CD4-positive, alpha-beta T cell (primary cell): ENCODE measurements around the gene FMNL2. TPM values are rescaled to one million over a fixed set of nuclear protein-coding genes. Genes with fewer than 3 reads are reported as not detected.

ENCODE experiments used
- ATAC-seq: fragments of 200-7000 bp; cut with Tn5 transposase; one replicate; pipeline ENCODE4 v1.10.0; 2022; ENCODE audit warnings: mild to moderate bottlenecking; ENCODE audit not compliant: poor library complexity
- CTCF ChIA-PET: fragments of 350-600 bp; sonication (Branson Sonifier 250); formaldehyde crosslinking; loops from one replicate; lab custom pipeline; 2021; ENCODE audit warnings: antibody characterized with exemption, inconsistent platforms; lab: Charles Lee
- POLR2A ChIA-PET: fragments of 350-600 bp; sonication (Branson Sonifier 250); formaldehyde crosslinking; loops from one replicate; lab custom pipeline; 2021; ENCODE audit warnings: antibody characterized with exemption, inconsistent platforms; lab: Charles Lee
- DNase-seq, 14 experiments: peaks; one replicate each; pipeline ENCODE4 v3.0.0-alpha.2; 2013 to 2020; ENCODE audit warnings: mixed read lengths in 2 of 14
- H3K27ac ChIP-seq, 2 donors: one replicate each; pipeline versions ENCODE4 v1.5.1 to v1.7.0; 2013; ENCODE audit warnings: low read length in 2 of 2, low read depth in 1 of 2, mild to moderate bottlenecking in 1 of 2
- H3K27me3 ChIP-seq, 2 experiments: 1 replicate in 1 of 2; 2 replicates in 1 of 2; pipeline versions ENCODE4 v1.6.1 to v1.7.0; 2013; ENCODE audit warnings: low read length in 2 of 2, control low read depth in 1 of 2, mild to moderate bottlenecking in 1 of 2, moderate library complexity in 1 of 2; ENCODE audit not compliant: insufficient read depth in 2 of 2, control insufficient read depth in 1 of 2
- H3K36me3 ChIP-seq: one replicate; pipeline ENCODE4 v1.6.1; 2013; ENCODE audit warnings: low read length, control low read depth; ENCODE audit not compliant: insufficient read depth
- H3K4me1 ChIP-seq: one replicate; pipeline ENCODE4 v1.6.1; 2013; ENCODE audit warnings: low read length, control low read depth; ENCODE audit not compliant: insufficient read depth
- H3K4me3 ChIP-seq: one replicate; pipeline ENCODE4 v1.5.1; 2013; ENCODE audit warnings: mild to moderate bottlenecking, low read length, moderate library complexity
- H3K9me3 ChIP-seq, 2 experiments: 1 replicate in 1 of 2; 2 replicates in 1 of 2; pipeline versions ENCODE4 v1.6.1 to v1.7.0; 2013; ENCODE audit warnings: low read length in 2 of 2, mild to moderate bottlenecking in 2 of 2, control low read depth in 1 of 2, moderate library complexity in 1 of 2; ENCODE audit not compliant: control insufficient read depth in 1 of 2, insufficient read depth in 1 of 2
- H3K27ac Mint-ChIP-seq: one replicate; pipeline ENCODE4 v1.8.0; 2020; ENCODE audit warnings: mixed read lengths
- H3K27me3 Mint-ChIP-seq: one replicate; pipeline ENCODE4 v1.8.0; 2021; ENCODE audit warnings: mixed read lengths
- H3K36me3 Mint-ChIP-seq: one replicate; pipeline ENCODE4 v1.8.0; 2021; ENCODE audit warnings: low read depth, mixed read lengths
- H3K4me1 Mint-ChIP-seq: one replicate; pipeline ENCODE4 v1.8.0; 2021; ENCODE audit warnings: low read depth, mixed read lengths
- H3K4me3 Mint-ChIP-seq: one replicate; pipeline ENCODE4 v1.8.0; 2020; ENCODE audit warnings: mild to moderate bottlenecking, mixed read lengths
- H3K9me3 Mint-ChIP-seq: one replicate; pipeline ENCODE4 v1.8.0; 2020; ENCODE audit warnings: mixed read lengths
- CTCF ChIP-seq: fragments of 200-600 bp; IDR thresholded peaks from one replicate; pipeline ENCODE4 v1.8.0; 2022; ENCODE audit warnings: antibody characterized with exemption, mild to moderate bottlenecking
- intact Hi-C, 2 experiments: fragments of 100-400 bp; cut with DNase I in 1 of 2; cut with micrococcal nuclease in 1 of 2; formaldehyde crosslinking; loops; one replicate each; pipeline versions ENCODE4 v1.15.1 to v1.9.0; 2023 to 2025; cut with DNase I, micrococcal nuclease
- total RNA-seq, 174 experiments: library from RNA in 2 of 174; stranded (reverse) in 2 of 174; gene quantifications; one replicate each; pipeline ENCODE4 v1.2.3 and lab custom pipeline; 2021 to 2026

The FMNL2 gene
- total RNA-seq, 2 experiments from 2014 or later = 0.30 to 0.31 TPM

DNA sequence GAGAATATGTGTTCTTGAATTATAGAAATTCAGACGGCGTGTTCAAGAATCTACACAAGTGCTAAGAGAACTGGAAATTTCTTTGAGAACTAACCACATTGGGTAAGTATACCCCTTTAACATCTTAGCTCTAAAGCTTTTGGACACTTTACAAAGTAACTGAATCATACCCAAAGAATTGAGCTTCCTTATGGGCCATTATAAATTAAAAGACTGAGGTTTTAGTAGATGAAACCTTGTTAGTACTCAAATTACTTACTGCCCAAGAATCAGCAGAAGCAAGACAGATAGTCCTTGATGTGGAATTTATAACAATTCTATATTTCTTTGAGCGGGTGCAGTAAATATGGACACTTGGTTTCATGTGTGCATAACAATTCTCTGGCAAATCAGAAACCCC lies 214.0 kb downstream of the FMNL2 start:
- ChIA-PET CTCF (no interaction called here), POLR2A (no interaction called here)
- H3K4me1 Mint-ChIP-seq = no peaks in the 10 kb centered on the region
- Histone ChIP-seq H3K27me3 (no peaks in the 10 kb centered on the region), H3K27ac (no peak overlapping the region), H3K36me3 (no peaks in the 10 kb centered on the region), H3K4me1 (no peaks in the 10 kb centered on the region), H3K4me3 (no peak overlapping the region), H3K9me3 (no peaks in the 10 kb centered on the region)
- no peak overlapping the region for H3K4me3 Mint-ChIP-seq
- TF ChIP-seq CTCF = no peak
- H3K27ac Mint-ChIP-seq = no peak overlapping the region
- ATAC-seq = no peak
- intact Hi-C loops = no loop called here
- no peaks in the 10 kb centered on the region for H3K36me3 Mint-ChIP-seq
- DNase-seq = no peak
- H3K27me3 Mint-ChIP-seq = no peaks in the 10 kb centered on the region
- H3K9me3 Mint-ChIP-seq = no peaks in the 10 kb centered on the region

DNA sequence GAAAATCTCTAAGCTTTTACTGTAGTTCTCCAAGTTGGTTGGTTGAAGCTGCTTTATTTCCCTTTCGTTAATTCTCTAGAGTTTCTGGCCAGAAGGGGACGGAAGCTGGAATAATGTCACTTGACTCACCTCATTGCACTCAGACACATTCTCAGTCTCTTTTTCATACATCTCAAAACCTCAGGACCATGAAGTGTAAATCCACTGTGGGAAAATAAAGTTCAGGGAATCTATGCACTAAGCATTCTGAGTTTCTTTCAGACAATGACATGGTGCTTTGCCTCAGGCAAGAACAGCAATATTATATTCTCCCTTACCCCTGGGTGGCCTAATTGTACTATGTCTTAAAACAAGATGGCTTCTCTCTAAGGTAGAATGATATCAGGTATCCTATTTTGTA lies 214.4 kb downstream of the FMNL2 start:
- Mint-ChIP-seq H3K4me3 (no peak overlapping the region), H3K27me3 (no peaks in the 10 kb centered on the region), H3K36me3 (no peaks in the 10 kb centered on the region), H3K27ac (no peak overlapping the region), H3K9me3 (no peaks in the 10 kb centered on the region), H3K4me1 (no peaks in the 10 kb centered on the region)
- no peak overlapping the region for H3K4me3 ChIP-seq
- H3K27ac ChIP-seq = no peak overlapping the region
- no peak for ATAC-seq
- no peak for DNase-seq
- H3K36me3 ChIP-seq = no peaks in the 10 kb centered on the region
- no peaks in the 10 kb centered on the region for H3K27me3 ChIP-seq
- intact Hi-C loops = no loop called here
- TF ChIP-seq CTCF = no peak
- no peaks in the 10 kb centered on the region for H3K9me3 ChIP-seq
- ChIA-PET CTCF (no interaction called here), POLR2A (no interaction called here)
- no peaks in the 10 kb centered on the region for H3K4me1 ChIP-seq

- DNase-seq = no peak
- intact Hi-C loops = no loop called here
- H3K9me3 Mint-ChIP-seq = no peaks in the 10 kb centered on the region
- ATAC-seq = no peak
- Histone ChIP-seq H3K9me3 (no peaks in the 10 kb centered on the region), H3K27me3 (no peaks in the 10 kb centered on the region), H3K27ac (no peak overlapping the region), H3K4me1 (no peaks in the 10 kb centered on the region), H3K36me3 (no peaks in the 10 kb centered on the region), H3K4me3 (no peak overlapping the region)
- no peaks in the 10 kb centered on the region for H3K36me3 Mint-ChIP-seq
- no peak for TF ChIP-seq CTCF
- ChIA-PET POLR2A (no interaction called here), CTCF (interaction anchor here (0.7 kb wide), 1 partner anchor 10 kb away, joined by 4 read pairs; no protein-coding TSS in a partner anchor)
- no peak overlapping the region for H3K4me3 Mint-ChIP-seq
- no peaks in the 10 kb centered on the region for H3K4me1 Mint-ChIP-seq
- no peak overlapping the region for H3K27ac Mint-ChIP-seq
- H3K27me3 Mint-ChIP-seq = peaks cover 4% of the 10 kb centered on the region
Observed at GRCh38 chr2:152550386-152550785, 215.4 kb downstream of the FMNL2 start.
